HepG2 (cell line): Measurements from ENCODE around the gene TOB1. TPM values are rescaled to one million over a fixed set of nuclear protein-coding genes. Genes with fewer than 3 reads are reported as not detected.
A peak's percentile ranks its signal among the peaks of the same experiment; 100 is the strongest.

Experiments
- ATAD3A ChIP-seq: sonication (generic); formaldehyde crosslinking; IDR thresholded peaks from 2 replicates; pipeline ENCODE4 v1.4.0; 2020; ENCODE audit warnings: missing genetic modification reagents
- JDP2 ChIP-seq: sonication (generic); formaldehyde crosslinking; IDR thresholded peaks from 2 replicates; pipeline ENCODE4 v1.8.1; 2022; ENCODE audit warnings: missing genetic modification reagents, borderline replicate concordance
- KAT8 ChIP-seq: IDR thresholded peaks from 2 replicates; pipeline ENCODE4 v1.6.1; 2016; ENCODE audit warnings: missing genetic modification reagents, missing compliant biosample characterization
- KDM5B ChIP-seq: sonication (generic); formaldehyde crosslinking; IDR thresholded peaks from 2 replicates; pipeline ENCODE4 v1.4.0; 2020; ENCODE audit warnings: missing genetic modification reagents, mild to moderate bottlenecking, borderline replicate concordance
- LCORL ChIP-seq, 2 experiments: fragments of 450-650 bp in 1 of 2; sonication (generic) in 1 of 2; formaldehyde crosslinking in 1 of 2; IDR thresholded peaks; 2 replicates each; pipeline versions ENCODE4 v1.5.0 to v1.6.1; 2017 to 2020; ENCODE audit warnings: antibody characterized with exemption in 1 of 2, missing genetic modification reagents in 1 of 2
- NFIC ChIP-seq: IDR thresholded peaks from 2 replicates; pipeline ENCODE4 v1.6.1; 2012; ENCODE audit warnings: mild to moderate bottlenecking, low read length, inconsistent platforms
- NR2F1 ChIP-seq, 2 experiments: fragments of 450-650 bp in 1 of 2; formaldehyde crosslinking in 1 of 2; IDR thresholded peaks; 2 replicates each; pipeline versions ENCODE4 v1.5.0 to v1.6.1; 2016 to 2020; ENCODE audit warnings: mild to moderate bottlenecking in 1 of 2, missing compliant biosample characterization in 1 of 2, missing genetic modification reagents in 1 of 2, moderate library complexity in 1 of 2
- NRL ChIP-seq: sonication (generic); formaldehyde crosslinking; IDR thresholded peaks from 2 replicates; pipeline ENCODE4 v1.5.0; 2020; ENCODE audit warnings: missing genetic modification reagents, mild to moderate bottlenecking, moderate library complexity, borderline replicate concordance
- RBFOX2 ChIP-seq: fragments of 200-400 bp; formaldehyde crosslinking; IDR thresholded peaks from 2 replicates; pipeline ENCODE4 v1.6.1; 2017; ENCODE audit warnings: low read depth, mild to moderate bottlenecking, low read length
- REPIN1 ChIP-seq: sonication (generic); formaldehyde crosslinking; IDR thresholded peaks from 2 replicates; pipeline ENCODE4 v1.8.0; 2022; ENCODE audit warnings: missing genetic modification reagents, low read depth, mild to moderate bottlenecking, borderline replicate concordance
- SPEN ChIP-seq: sonication (generic); formaldehyde crosslinking; IDR thresholded peaks from 2 replicates; pipeline ENCODE4 v1.5.1; 2020; ENCODE audit warnings: low read depth, mild to moderate bottlenecking, missing genetic modification reagents
- SRSF9 ChIP-seq: fragments of 200-400 bp; formaldehyde crosslinking; IDR thresholded peaks from 2 replicates; pipeline ENCODE4 v1.6.1; 2018; ENCODE audit warnings: borderline replicate concordance, mild to moderate bottlenecking, low read depth, low read length; ENCODE audit not compliant: insufficient read depth, poor library complexity, severe bottlenecking
- XBP1 ChIP-seq: sonication (generic); formaldehyde crosslinking; IDR thresholded peaks from 2 replicates; pipeline ENCODE4 v1.5.0; 2020; ENCODE audit warnings: missing genetic modification reagents
- ZBTB7B ChIP-seq: sonication (generic); formaldehyde crosslinking; IDR thresholded peaks from 2 replicates; pipeline ENCODE4 v1.4.0; 2020; ENCODE audit warnings: missing genetic modification reagents
- ZFYVE20 ChIP-seq: sonication (generic); formaldehyde crosslinking; IDR thresholded peaks from 2 replicates; pipeline ENCODE4 v1.8.0; 2023; ENCODE audit warnings: low read depth, mild to moderate bottlenecking, moderate library complexity, missing genetic modification reagents, borderline replicate concordance
- ZNF441 ChIP-seq: sonication (generic); formaldehyde crosslinking; IDR thresholded peaks from 2 replicates; pipeline ENCODE4 v1.7.0; 2021; ENCODE audit warnings: missing genetic modification reagents, borderline replicate concordance
- ZNF709 ChIP-seq: sonication (generic); formaldehyde crosslinking; IDR thresholded peaks from 2 replicates; pipeline ENCODE4 v1.5.0; 2020; ENCODE audit warnings: mild to moderate bottlenecking, missing genetic modification reagents
- ZNF720 ChIP-seq: sonication (generic); formaldehyde crosslinking; IDR thresholded peaks from 2 replicates; pipeline ENCODE4 v1.4.0; 2020; ENCODE audit warnings: missing genetic modification reagents
- ZNF766 ChIP-seq: sonication (generic); formaldehyde crosslinking; IDR thresholded peaks from 2 replicates; pipeline ENCODE4 v1.5.0; 2020; ENCODE audit warnings: missing genetic modification reagents, borderline replicate concordance
- ZXDC ChIP-seq: sonication (generic); formaldehyde crosslinking; IDR thresholded peaks from 2 replicates; pipeline ENCODE4 v1.5.0; 2020; ENCODE audit warnings: mild to moderate bottlenecking, missing genetic modification reagents
- polyA plus RNA-seq, 8 experiments: library from polyadenylated mRNA; depleted of rRNA in 3 of 8; stranded (reverse) in 7 of 8; unstranded in 1 of 8; fragments of >200 nt; fragmentation: Illumina TruSeq in 4 of 8; extraction: Trizol in 4 of 8; gene quantifications; 2 replicates each; pipeline versions ENCODE4 v1.2.1 to v1.2.3, GENCODE V29; 2011 to 2016; ENCODE audit warnings: low read depth in 4 of 8, missing spikeins in 1 of 8, mixed read lengths in 1 of 8; ENCODE audit not compliant: insufficient read depth in 1 of 8
- total RNA-seq, 5 experiments: library from RNA; depleted of rRNA; stranded (reverse); fragments of >200 nt; fragmentation: Illumina TruSeq; extraction: Trizol; gene quantifications; 2 replicates each; pipeline ENCODE4 v1.2.3, GENCODE V29; 2016; ENCODE audit warnings: low read depth in 1 of 5
- TF ChIP-seq, protein P1 (sequence below): sonication (generic); formaldehyde crosslinking; IDR thresholded peaks from 2 replicates; pipeline ENCODE4 v1.4.0; 2020; ENCODE audit warnings: mild to moderate bottlenecking, missing genetic modification reagents
- TF ChIP-seq, protein P2 (sequence below): sonication (generic); formaldehyde crosslinking; IDR thresholded peaks from 2 replicates; pipeline ENCODE4 v1.4.0; 2020; ENCODE audit warnings: mild to moderate bottlenecking, missing genetic modification reagents

The TOB1 gene
- total and polyA plus RNA-seq, 2 of the 13 experiments (the other 11 are each of a cell fraction or from before 2014, with no cell fraction given) = 21.9 to 57.7 TPM

DNA sequence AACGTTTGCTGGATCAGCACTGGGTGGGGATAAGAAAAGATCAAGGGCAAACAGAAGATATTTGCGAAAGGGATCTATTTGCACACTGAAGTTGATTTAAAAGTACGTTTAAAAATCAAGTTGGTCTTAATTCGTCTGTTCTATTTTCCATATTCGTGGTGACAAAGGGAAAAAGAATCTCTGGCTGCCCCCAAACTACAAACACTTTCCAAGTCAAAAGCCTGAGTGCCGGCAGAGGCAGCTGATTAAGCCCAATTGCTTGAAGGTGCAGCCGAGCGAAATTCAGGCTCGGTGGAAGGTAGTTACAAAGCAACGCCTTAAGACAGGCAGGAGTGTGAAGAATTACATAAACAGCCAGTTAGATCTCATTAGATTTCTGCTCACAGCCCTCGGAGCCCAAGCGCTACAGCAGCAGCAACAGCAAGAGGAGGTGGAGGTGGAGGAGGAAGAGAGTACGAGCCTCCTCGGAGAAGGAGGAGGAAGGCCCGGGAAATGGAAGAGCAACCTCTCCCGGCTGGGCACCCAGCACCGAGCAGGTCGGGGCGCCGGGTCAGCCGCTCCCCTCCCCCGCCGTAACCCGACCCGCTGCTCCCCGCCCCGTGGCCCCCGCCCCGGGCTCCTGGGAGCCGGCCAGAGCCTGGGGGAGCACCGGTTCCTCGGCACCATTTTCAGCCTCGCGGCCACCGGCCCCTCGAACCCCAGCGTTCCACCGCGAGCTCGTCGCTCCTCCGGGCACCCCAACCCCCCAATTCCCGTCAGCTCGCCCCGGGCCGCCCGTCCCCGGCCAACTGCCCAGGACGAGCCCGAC is 890 bp downstream of the TOB1 start (continued):
- TF ChIP-seq ZXDC (CRISPR knock-in tag) (no peak), RBFOX2 (no peak), ZNF766 (CRISPR knock-in tag) (peak; percentile 52; the same call in 1 of the 2 replicates), ZNF709 (CRISPR knock-in tag) (0 out of 2 replicates have a peak, but pooled peaks have one; percentile 23), REPIN1 (CRISPR knock-in tag) (no peak; the same call in 1 of the 2 replicates), SPEN (CRISPR knock-in tag) (peak; percentile 34; the same call in 1 of the 2 replicates), ZNF441 (CRISPR knock-in tag) (0 out of 2 replicates have a peak, but pooled peaks have one; percentile 16), ZNF720 (CRISPR knock-in tag) (no peak; the same call in 1 of the 2 replicates), SRSF9 (no peak), KAT8 (CRISPR knock-in tag) (peak; percentile 12; the same call in 1 of the 2 replicates), NFIC (peak; percentile 42; the same call in 1 of the 2 replicates), XBP1 (CRISPR knock-in tag) (0 out of 2 replicates have a peak, but pooled peaks have one; percentile 45), JDP2 (CRISPR knock-in tag) (no peak; the same call in 1 of the 2 replicates), ZFYVE20 (CRISPR knock-in tag) (no peak), NR2F1 (CRISPR knock-in tag; IDR thresholded peaks at IDR 0.05) (no peak; a peak in 1 of 4 replicates), NRL (CRISPR knock-in tag) (no peak), LCORL (IDR thresholded peaks at IDR 0.05) (no peak), LCORL (CRISPR knock-in tag; IDR thresholded peaks at IDR 0.05) (peak; percentile 63; the same call in 1 of the 2 replicates), KDM5B (no peak), ATAD3A (CRISPR knock-in tag) (peak; percentile 22; the same call in 1 of the 2 replicates), ZBTB7B (no peak; the same call in 1 of the 2 replicates)
- TF ChIP-seq, protein P1, sequence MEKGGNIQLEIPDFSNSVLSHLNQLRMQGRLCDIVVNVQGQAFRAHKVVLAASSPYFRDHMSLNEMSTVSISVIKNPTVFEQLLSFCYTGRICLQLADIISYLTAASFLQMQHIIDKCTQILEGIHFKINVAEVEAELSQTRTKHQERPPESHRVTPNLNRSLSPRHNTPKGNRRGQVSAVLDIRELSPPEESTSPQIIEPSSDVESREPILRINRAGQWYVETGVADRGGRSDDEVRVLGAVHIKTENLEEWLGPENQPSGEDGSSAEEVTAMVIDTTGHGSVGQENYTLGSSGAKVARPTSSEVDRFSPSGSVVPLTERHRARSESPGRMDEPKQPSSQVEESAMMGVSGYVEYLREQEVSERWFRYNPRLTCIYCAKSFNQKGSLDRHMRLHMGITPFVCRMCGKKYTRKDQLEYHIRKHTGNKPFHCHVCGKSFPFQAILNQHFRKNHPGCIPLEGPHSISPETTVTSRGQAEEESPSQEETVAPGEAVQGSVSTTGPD (CRISPR knock-in tag) = no peak
- TF ChIP-seq, protein P2, sequence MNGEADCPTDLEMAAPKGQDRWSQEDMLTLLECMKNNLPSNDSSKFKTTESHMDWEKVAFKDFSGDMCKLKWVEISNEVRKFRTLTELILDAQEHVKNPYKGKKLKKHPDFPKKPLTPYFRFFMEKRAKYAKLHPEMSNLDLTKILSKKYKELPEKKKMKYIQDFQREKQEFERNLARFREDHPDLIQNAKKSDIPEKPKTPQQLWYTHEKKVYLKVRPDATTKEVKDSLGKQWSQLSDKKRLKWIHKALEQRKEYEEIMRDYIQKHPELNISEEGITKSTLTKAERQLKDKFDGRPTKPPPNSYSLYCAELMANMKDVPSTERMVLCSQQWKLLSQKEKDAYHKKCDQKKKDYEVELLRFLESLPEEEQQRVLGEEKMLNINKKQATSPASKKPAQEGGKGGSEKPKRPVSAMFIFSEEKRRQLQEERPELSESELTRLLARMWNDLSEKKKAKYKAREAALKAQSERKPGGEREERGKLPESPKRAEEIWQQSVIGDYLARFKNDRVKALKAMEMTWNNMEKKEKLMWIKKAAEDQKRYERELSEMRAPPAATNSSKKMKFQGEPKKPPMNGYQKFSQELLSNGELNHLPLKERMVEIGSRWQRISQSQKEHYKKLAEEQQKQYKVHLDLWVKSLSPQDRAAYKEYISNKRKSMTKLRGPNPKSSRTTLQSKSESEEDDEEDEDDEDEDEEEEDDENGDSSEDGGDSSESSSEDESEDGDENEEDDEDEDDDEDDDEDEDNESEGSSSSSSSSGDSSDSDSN = peak; percentile 4; the same call in 1 of the 2 replicates
